ENCODE measurements around the gene SIN3A. TPM values are rescaled to one million over a fixed set of nuclear protein-coding genes. Genes with fewer than 3 reads are reported as not detected.

SIN3A gene
- total and polyA plus RNA-seq, 8 donors = 6.8 to 33.4 (median 21.6) TPM

DNA sequence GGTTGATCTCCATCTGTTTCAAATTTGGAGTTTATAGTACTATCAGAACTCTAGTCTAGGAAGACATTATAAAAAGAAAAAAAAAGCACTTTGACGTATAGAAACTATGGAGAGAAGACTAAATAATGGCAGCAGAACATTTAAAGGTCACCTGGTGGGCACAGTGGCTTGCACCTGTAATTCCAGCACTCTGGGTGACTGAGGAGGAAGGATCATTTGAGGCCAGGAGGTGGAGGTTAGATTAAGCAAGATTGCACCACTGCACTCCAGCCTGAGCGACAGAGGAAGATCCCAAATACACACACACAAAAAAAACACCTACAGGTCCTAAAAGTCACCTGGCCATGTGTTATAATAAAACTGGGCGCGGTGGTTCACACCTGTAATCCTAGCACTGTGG, 13.8 kb downstream of the SIN3A start:
- 95 to 98% methylated on average over 4 of the region's 4 CpGs for WGBS, 2 donors
- intact Hi-C loops (cut with DNase I) = no loop called here
- ATAC-seq = no peak
- Histone ChIP-seq H3K4me3 (no peak overlapping the region), H3K36me3 (peaks cover 0 to 8% (median 0%) of the 10 kb centered on the region in 3 donors), H3K27me3 (no peaks in the 10 kb centered on the region), H3K27ac (no peak overlapping the region), H3K9me3 (no peaks in the 10 kb centered on the region), H3K4me1 (no peaks in the 10 kb centered on the region)
- no peak for FAIRE-seq
- no peak for DNase-seq
- TF ChIP-seq, protein P1, sequence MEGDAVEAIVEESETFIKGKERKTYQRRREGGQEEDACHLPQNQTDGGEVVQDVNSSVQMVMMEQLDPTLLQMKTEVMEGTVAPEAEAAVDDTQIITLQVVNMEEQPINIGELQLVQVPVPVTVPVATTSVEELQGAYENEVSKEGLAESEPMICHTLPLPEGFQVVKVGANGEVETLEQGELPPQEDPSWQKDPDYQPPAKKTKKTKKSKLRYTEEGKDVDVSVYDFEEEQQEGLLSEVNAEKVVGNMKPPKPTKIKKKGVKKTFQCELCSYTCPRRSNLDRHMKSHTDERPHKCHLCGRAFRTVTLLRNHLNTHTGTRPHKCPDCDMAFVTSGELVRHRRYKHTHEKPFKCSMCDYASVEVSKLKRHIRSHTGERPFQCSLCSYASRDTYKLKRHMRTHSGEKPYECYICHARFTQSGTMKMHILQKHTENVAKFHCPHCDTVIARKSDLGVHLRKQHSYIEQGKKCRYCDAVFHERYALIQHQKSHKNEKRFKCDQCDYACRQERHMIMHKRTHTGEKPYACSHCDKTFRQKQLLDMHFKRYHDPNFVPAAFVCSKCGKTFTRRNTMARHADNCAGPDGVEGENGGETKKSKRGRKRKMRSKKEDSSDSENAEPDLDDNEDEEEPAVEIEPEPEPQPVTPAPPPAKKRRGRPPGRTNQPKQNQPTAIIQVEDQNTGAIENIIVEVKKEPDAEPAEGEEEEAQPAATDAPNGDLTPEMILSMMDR (IDR thresholded peaks at IDR 0.05) = no peak

DNA sequence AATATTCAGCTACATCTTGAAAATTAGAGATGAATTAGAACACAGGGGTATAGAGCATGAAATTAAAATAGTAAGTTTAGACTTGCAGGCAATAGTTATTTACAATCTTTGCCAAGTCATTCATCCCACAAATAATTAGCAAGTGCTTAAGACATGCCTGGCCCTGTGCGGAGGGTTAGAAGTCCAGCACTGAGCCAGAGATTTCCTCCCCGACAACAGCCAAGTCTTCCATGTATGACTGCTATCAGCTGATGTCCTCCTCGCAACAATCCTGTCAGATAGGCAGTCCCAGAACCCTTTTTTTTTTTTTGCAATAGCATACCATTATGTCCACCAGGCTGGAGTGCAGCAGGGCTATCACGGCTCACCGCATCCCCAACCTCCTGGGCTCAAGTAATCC, 14.6 kb downstream of the SIN3A start:
- TF ChIP-seq, protein P1 (IDR thresholded peaks at IDR 0.05) = no peak
- no peak for FAIRE-seq
- H3K36me3 ChIP-seq = peaks cover 0 to 8% (median 0%) of the 10 kb centered on the region in 3 donors
- H3K4me1 ChIP-seq = no peaks in the 10 kb centered on the region
- ATAC-seq = no peak
- H3K27me3 ChIP-seq = no peaks in the 10 kb centered on the region
- H3K27ac ChIP-seq = no peak overlapping the region
- WGBS, 2 donors = 92 to 94% methylated on average over 5 of the region's 5 CpGs
- H3K9me3 ChIP-seq = no peaks in the 10 kb centered on the region
- intact Hi-C loops (cut with DNase I) = no loop called here
- DNase-seq = no peak
- H3K4me3 ChIP-seq = no peak overlapping the region

DNA sequence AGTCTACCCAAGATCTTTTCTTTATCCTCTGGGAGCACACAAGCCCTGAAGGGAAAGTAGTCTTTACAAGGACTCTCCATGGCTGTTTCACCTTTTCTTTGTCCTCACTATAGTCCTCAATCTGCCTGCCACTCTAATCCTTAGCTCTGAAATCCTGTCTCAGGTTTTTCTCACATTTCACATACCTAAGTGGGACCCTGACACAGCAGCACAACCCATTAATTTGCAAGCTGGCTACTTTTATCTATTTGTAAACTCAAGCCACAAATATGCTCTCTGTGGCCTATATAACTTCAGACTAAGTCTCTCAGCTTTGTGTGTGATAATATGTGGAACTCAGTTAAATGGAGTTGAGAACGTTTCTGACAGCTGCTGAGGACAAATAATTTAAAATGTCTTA, 19.8 kb downstream of the SIN3A start:
- DNase-seq = no peak
- WGBS, 2 donors = 37 to 40% methylated on average over 1 of the region's 1 CpG

DNA sequence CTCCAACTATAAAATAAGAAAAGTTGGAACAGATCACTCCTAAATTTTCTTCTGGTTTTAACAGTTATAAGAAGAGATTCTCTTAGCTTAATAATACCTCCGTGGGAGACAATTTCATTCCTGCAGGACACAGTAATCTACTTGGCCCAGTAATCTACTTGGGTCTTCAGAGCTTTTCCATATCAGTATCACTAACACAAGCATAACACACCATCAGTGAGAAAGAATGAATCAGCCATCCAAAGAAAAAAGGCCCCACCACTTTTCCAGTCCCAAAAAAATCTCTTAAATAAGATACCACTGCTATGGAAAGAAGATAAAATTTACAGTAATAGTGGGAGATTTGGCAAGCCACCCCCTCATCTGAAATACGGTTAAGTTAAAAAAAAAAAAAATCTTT, 20.2 kb downstream of the SIN3A start:
- WGBS, 2 donors = 84 to 86% methylated on average over 2 of the region's 2 CpGs
- no peak for FAIRE-seq
- no peak overlapping the region for H3K4me3 ChIP-seq
- H3K27me3 ChIP-seq = no peaks in the 10 kb centered on the region
- H3K27ac ChIP-seq = no peak overlapping the region
- H3K36me3 ChIP-seq = peaks cover 0 to 28% (median 0%) of the 10 kb centered on the region in 3 donors
- ATAC-seq = no peak
- H3K9me3 ChIP-seq = no peaks in the 10 kb centered on the region
- TF ChIP-seq, protein P1 (IDR thresholded peaks at IDR 0.05) = no peak
- DNase-seq = no peak
- intact Hi-C loops (cut with DNase I) = no loop called here
- H3K4me1 ChIP-seq = no peaks in the 10 kb centered on the region

More for the DNA sequence above, 19.8 kb downstream of the SIN3A start:
- Histone ChIP-seq H3K9me3 (no peaks in the 10 kb centered on the region), H3K36me3 (peaks cover 0 to 29% (median 0%) of the 10 kb centered on the region in 3 donors), H3K4me3 (no peak overlapping the region), H3K4me1 (no peaks in the 10 kb centered on the region), H3K27ac (no peak overlapping the region), H3K27me3 (no peaks in the 10 kb centered on the region)
- intact Hi-C loops (cut with DNase I) = no loop called here
- TF ChIP-seq, protein P1 (IDR thresholded peaks at IDR 0.05) = no peak
- FAIRE-seq (no peak), ATAC-seq (no peak)

DNA sequence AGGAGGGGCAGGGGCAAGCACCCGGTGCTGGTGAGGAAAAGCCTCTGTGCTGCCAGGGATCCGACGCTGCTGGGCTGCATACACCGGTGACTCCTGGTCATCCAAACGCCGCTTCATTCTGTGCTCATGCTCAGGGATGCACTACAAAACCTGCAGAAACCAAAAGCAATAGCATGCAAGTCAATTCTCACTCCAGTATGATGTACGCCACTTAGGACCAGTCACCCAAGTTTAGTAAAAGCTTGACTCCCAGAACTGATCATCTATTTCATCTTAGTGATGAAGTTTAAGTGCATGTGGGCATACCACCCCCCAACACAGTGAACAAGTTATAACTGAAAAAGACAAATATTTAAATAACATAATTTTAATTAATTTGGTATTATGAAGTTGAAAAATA, 21.2 kb downstream of the SIN3A start:
- H3K4me3 ChIP-seq = no peak overlapping the region
- 91 to 95% methylated on average over 7 of the region's 7 CpGs for WGBS, 2 donors
- no peak for ATAC-seq
- H3K4me1 ChIP-seq = no peaks in the 10 kb centered on the region
- no peak for FAIRE-seq
- H3K9me3 ChIP-seq = no peaks in the 10 kb centered on the region
- no peak overlapping the region for H3K27ac ChIP-seq
- intact Hi-C loops (cut with DNase I) = no loop called here
- H3K36me3 ChIP-seq = peaks cover 0 to 21% (median 4%) of the 10 kb centered on the region in 3 donors
- no peaks in the 10 kb centered on the region for H3K27me3 ChIP-seq
- TF ChIP-seq, protein P1 (IDR thresholded peaks at IDR 0.05) = no peak
- no peak for DNase-seq
